Measurements from ENCODE around the gene MALRD1. TPM values are rescaled to one million over a fixed set of nuclear protein-coding genes. Genes with fewer than 3 reads are reported as not detected.

MALRD1 gene
- total RNA-seq, 1 experiment from 2014 or later: 0.86 TPM

- BruUV-seq (replicated peaks): no TSS peak
- Histone ChIP-seq H3K4me3 (ENCODE audit: low read depth, low read length, poor library complexity, severe bottlenecking) (no peak overlapping the region), H3K27ac (ENCODE audit: low read depth, low read length, poor library complexity, severe bottlenecking) (no peak overlapping the region), H3K36me3 (ENCODE audit: insufficient read depth, low read length, poor library complexity, severe bottlenecking) (no peaks in the 10 kb centered on the region), H3K9me3 (ENCODE audit: low read depth, low read length, poor library complexity, severe bottlenecking) (no peaks in the 10 kb centered on the region), H3K27me3 (replicated peaks; ENCODE audit: insufficient read depth, low read depth, low read length, poor library complexity) (no peaks in the 10 kb centered on the region), H3K4me1 (ENCODE audit: insufficient read depth, low read length, poor library complexity, severe bottlenecking) (peaks cover 6% of the 10 kb centered on the region)
- intact Hi-C loops (cut with micrococcal nuclease; ENCODE audit: unreplicated experiment): loop anchor here (5.0 kb wide), 1 partner anchor 158 kb away; no protein-coding TSS in a partner anchor
- no peak for DNase-seq (ENCODE audit: low spot score)
- TF ChIP-seq EZH2 (IDR thresholded peaks at IDR 0.05; ENCODE audit: borderline replicate concordance, low read depth, low read length, poor library complexity, severe bottlenecking) (no peak), CTCF (conservative IDR thresholded peaks at IDR 0.05; ENCODE audit: low read depth, low read length) (no peak)
- CTCF ChIA-PET: no interaction called here
- POLR2A ChIA-PET (ENCODE audit: low non-redundant PET): interaction anchor here (0.6 kb wide), 1 partner anchor 517 kb away, joined by 3 read pairs; no protein-coding TSS in a partner anchor
These were observed 580.4 kb downstream of the MALRD1 start for GRCh38 chr10:19628767-19629560.

- intact Hi-C loops (cut with micrococcal nuclease; ENCODE audit: unreplicated experiment): loop anchor here (5.0 kb wide), 1 partner anchor 158 kb away; no protein-coding TSS in a partner anchor
- ChIA-PET CTCF (no interaction called here), POLR2A (ENCODE audit: low non-redundant PET) (no interaction called here)
- TF ChIP-seq EZH2 (IDR thresholded peaks at IDR 0.05; ENCODE audit: borderline replicate concordance, low read depth, low read length, poor library complexity, severe bottlenecking) (no peak), CTCF (conservative IDR thresholded peaks at IDR 0.05; ENCODE audit: low read depth, low read length) (peak; percentile 36; the same call in 1 of the 2 replicates)
- no TSS peak for BruUV-seq (replicated peaks)
- no peaks in the 10 kb centered on the region for H3K9me3 ChIP-seq (ENCODE audit: low read depth, low read length, poor library complexity, severe bottlenecking)
- H3K27me3 ChIP-seq (replicated peaks; ENCODE audit: insufficient read depth, low read depth, low read length, poor library complexity): no peaks in the 10 kb centered on the region
- DNase-seq (ENCODE audit: low spot score): peak; percentile 70
- H3K4me1 ChIP-seq (ENCODE audit: insufficient read depth, low read length, poor library complexity, severe bottlenecking): peaks cover 6% of the 10 kb centered on the region
- H3K27ac ChIP-seq (ENCODE audit: low read depth, low read length, poor library complexity, severe bottlenecking): no peak overlapping the region
- no peaks in the 10 kb centered on the region for H3K36me3 ChIP-seq (ENCODE audit: insufficient read depth, low read length, poor library complexity, severe bottlenecking)
- H3K4me3 ChIP-seq (ENCODE audit: low read depth, low read length, poor library complexity, severe bottlenecking): no peak overlapping the region
These were observed 581.0 kb downstream of the MALRD1 start for GRCh38 chr10:19629567-19629966.

DNA sequence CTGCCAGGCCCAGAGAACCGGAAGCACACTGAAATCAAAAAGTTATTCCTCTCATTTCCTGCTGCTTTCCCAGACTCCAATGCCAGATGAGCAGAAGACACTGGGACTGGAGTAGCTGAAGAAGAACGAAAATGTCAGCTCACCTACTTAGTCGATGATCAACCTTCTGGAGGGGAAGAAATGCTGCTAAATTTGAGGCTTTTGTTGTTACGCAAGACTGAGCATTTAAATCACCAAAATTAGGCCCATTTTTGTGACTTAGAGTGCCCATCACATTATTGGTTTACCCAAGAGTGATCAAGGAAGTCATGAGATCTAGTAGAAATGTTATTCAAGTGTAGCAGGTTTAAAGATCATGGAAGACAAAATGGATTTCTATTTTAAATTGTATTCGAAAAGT, 585.6 kb downstream of the MALRD1 start:
- peaks cover 11% of the 10 kb centered on the region for H3K4me1 ChIP-seq (ENCODE audit: insufficient read depth, low read length, poor library complexity, severe bottlenecking)
- no peak for DNase-seq (ENCODE audit: low spot score)
- no peaks in the 10 kb centered on the region for H3K9me3 ChIP-seq (ENCODE audit: low read depth, low read length, poor library complexity, severe bottlenecking)
- ChIA-PET POLR2A (ENCODE audit: low non-redundant PET) (no interaction called here), CTCF (no interaction called here)
- no TSS peak for BruUV-seq (replicated peaks)
- no peak for TF ChIP-seq CTCF (conservative IDR thresholded peaks at IDR 0.05; ENCODE audit: low read depth, low read length)
- no peak for TF ChIP-seq EZH2 (IDR thresholded peaks at IDR 0.05; ENCODE audit: borderline replicate concordance, low read depth, low read length, poor library complexity, severe bottlenecking)
- no peaks in the 10 kb centered on the region for H3K36me3 ChIP-seq (ENCODE audit: insufficient read depth, low read length, poor library complexity, severe bottlenecking)
- intact Hi-C loops (cut with micrococcal nuclease; ENCODE audit: unreplicated experiment): no loop called here
- H3K27me3 ChIP-seq (replicated peaks; ENCODE audit: insufficient read depth, low read depth, low read length, poor library complexity): no peaks in the 10 kb centered on the region
- H3K4me3 ChIP-seq (ENCODE audit: low read depth, low read length, poor library complexity, severe bottlenecking): no peak overlapping the region
- no peak overlapping the region for H3K27ac ChIP-seq (ENCODE audit: low read depth, low read length, poor library complexity, severe bottlenecking)

Data from A673 (cell line).